Heart right ventricle (tissue), 16 donors: ENCODE results near the gene LITAF. TPM values are rescaled to one million over a fixed set of nuclear protein-coding genes. Genes with fewer than 3 reads are reported as not detected.

Experiments used
- ATAC-seq, 8 donors: fragments of 200-7000 bp; cut with Tn5 transposase; one replicate each; pipeline ENCODE4 v1.9.1; 2020; ENCODE audit warnings: mild to moderate bottlenecking in 8 of 8, moderate library complexity in 8 of 8, moderate number of reproducible peaks in 1 of 8
- DNase-seq, 2 donors: peaks; one replicate each; pipeline ENCODE4 v3.0.0-alpha.2; 2020
- H3K27ac ChIP-seq, 10 donors: fragments of 200-600 bp; sonication (generic) in 2 of 10; one replicate each; pipeline versions ENCODE4 v1.5.0 to v1.8.0; 2020 to 2022; ENCODE audit warnings: mild to moderate bottlenecking in 3 of 10
- H3K27me3 ChIP-seq, 7 donors: fragments of 200-600 bp; one replicate each; pipeline ENCODE4 v1.8.0; 2021 to 2022; ENCODE audit warnings: mild to moderate bottlenecking in 2 of 7
- H3K36me3 ChIP-seq, 9 donors: fragments of 200-600 bp; sonication (generic) in 1 of 9; one replicate each; pipeline versions ENCODE4 v1.5.0 to v1.8.0; 2020 to 2022; ENCODE audit warnings: mild to moderate bottlenecking in 2 of 9
- H3K4me1 ChIP-seq, 9 donors: fragments of 200-600 bp; sonication (generic) in 1 of 9; one replicate each; pipeline versions ENCODE4 v1.5.0 to v1.8.0; 2020 to 2022; ENCODE audit warnings: mild to moderate bottlenecking in 4 of 9
- H3K4me3 ChIP-seq, 10 donors: fragments of 200-600 bp; sonication (generic) in 2 of 10; one replicate each; pipeline versions ENCODE4 v1.5.0 to v1.8.0; 2020 to 2022; ENCODE audit warnings: mild to moderate bottlenecking in 7 of 10, moderate library complexity in 2 of 10
- H3K9me3 ChIP-seq, 11 donors: fragments of 200-600 bp in 10 of 11; sonication (generic) in 2 of 11; one replicate each; pipeline versions ENCODE4 v1.5.0 to v1.8.0; 2013 to 2022; ENCODE audit warnings: mild to moderate bottlenecking in 2 of 11, control low read depth in 1 of 11, moderate library complexity in 1 of 11
- CTCF ChIP-seq, 9 donors: fragments of 200-600 bp; sonication (generic) in 2 of 9; IDR thresholded peaks; one replicate each; pipeline versions ENCODE4 v1.5.0 to v1.8.0; 2021 to 2022; ENCODE audit warnings: antibody characterized with exemption in 9 of 9, mild to moderate bottlenecking in 5 of 9, moderate library complexity in 1 of 9
- WGBS, 2 donors: extraction: QIAGEN DNeasy Blood & Tissue Kit; methylation state at CpG; one replicate each; pipeline ENCODE4 v1.1.7; 2013; ENCODE audit warnings: inconsistent platforms in 1 of 2; 5-methylcytosine and 5-hydroxymethylcytosine counted together
- intact Hi-C, 10 donors: fragments of 100-400 bp; cut with DNase I; formaldehyde crosslinking; loops; one replicate each; pipeline versions ENCODE4 v1.11.1 to v1.14.2; 2022
- polyA plus RNA-seq, 2 donors: library from polyadenylated mRNA; stranded (reverse); fragments of 200-250 nt; gene quantifications; one replicate each; pipeline ENCODE4 v1.2.3, GENCODE V29; 2013
- total RNA-seq, 10 donors: library from RNA; stranded (reverse); fragmentation: NEBNext Ultra II Directional in 3 of 10; extraction: Animal tissue kit (Norgen Biotek cat#: 25700) in 3 of 10; gene quantifications; one replicate each; pipeline versions ENCODE4 v1.2.1 to v1.2.4, GENCODE V29; 2021 to 2023
- donor health status: Arrhythmogenic right ventricular cardiomyopathy.
- donor health status: ischemic (EF 13 %, LVEDD 7.1; RV severe dilation, severe dysfunction).
- donor health status: healthy with polysubstance abuse.
- donor health status: DM: no; HTN: yes; CAD: no.
- donor health status: DM: no; HTN: no; CAD: no.
- donor health status: ischemic (EF 25% LVEDD 6.9; RV normal size, moderate dysfunction).
- donor health status: ischemic (EF 25% LVEDD 5.7; RV mildly dilated, moderate dysfunction).
- donor health status: healthy.
- donor health status: DM: yes; HTN: yes; CAD: no.
- donor health status: Ischemic cardiomyopathy.
- donor health status: ischemic (EF 35%, LVEDD 5.7; RV mildly dilated, moderate dysfunction).
- donor health status: nonischemic (EF 11% LVEDD 7.7; RV severe dilation, severe dysfunction).
- donor health status: DM: yes; HTN: yes; CAD: no.
- donor health status: PGD.
- donor health status: ischemic (EF 29% LVEDD 5.4; RV normal size, mild dysfunction).
- donor health status: nonischemic (EF 23%, LVEDD 6.1; RV moderate dilation, normal function).

Gene LITAF
- total and polyA plus RNA-seq, 12 donors, result 13.3 to 96.9 (median 38.2) TPM

GRCh38 chr16:11564046-11564926 lies 22.4 kb downstream of the LITAF start:
- no peak for TF ChIP-seq CTCF (IDR thresholded peaks at IDR 0.05)
- peaks cover 0 to 56% (median 18%) of the 10 kb centered on the region in 9 donors for H3K4me1 ChIP-seq
- H3K36me3 ChIP-seq, result peaks cover 0 to 58% (median 0%) of the 10 kb centered on the region in 9 donors
- DNase-seq (no peak), ATAC-seq (no peak)
- intact Hi-C loops, result no loop called here
- no peaks in the 10 kb centered on the region for H3K27me3 ChIP-seq
- 90 to 92% methylated on average over 24 of the region's 24 CpGs for WGBS, 2 donors
- H3K4me3 ChIP-seq, result no peak overlapping the region
- no peaks in the 10 kb centered on the region for H3K9me3 ChIP-seq
- no peak overlapping the region for H3K27ac ChIP-seq

- no peaks in the 10 kb centered on the region for H3K27me3 ChIP-seq
- TF ChIP-seq CTCF (IDR thresholded peaks at IDR 0.05), result no peak
- ATAC-seq (no peak), DNase-seq (no peak)
- H3K27ac ChIP-seq, result peak overlapping the region in 1 of 10 donors; percentile 23
- H3K36me3 ChIP-seq, result peaks cover 0 to 57% (median 0%) of the 10 kb centered on the region in 9 donors
- intact Hi-C loops, result no loop called here
- H3K9me3 ChIP-seq, result no peaks in the 10 kb centered on the region
- 77 to 84% methylated on average over 6 of the region's 6 CpGs for WGBS, 2 donors
- H3K4me3 ChIP-seq, result no peak overlapping the region
- H3K4me1 ChIP-seq, result peaks cover 0 to 56% (median 20%) of the 10 kb centered on the region in 9 donors
Observed at GRCh38 chr16:11563493-11564040, 23.2 kb downstream of the LITAF start.

GRCh38 chr16:11562941-11563340 lies 23.8 kb downstream of the LITAF start:
- WGBS, 2 donors, result 90 to 91% methylated on average over 10 of the region's 10 CpGs
- intact Hi-C loops, result no loop called here
- Histone ChIP-seq H3K36me3 (peaks cover 0 to 57% (median 0%) of the 10 kb centered on the region in 9 donors), H3K4me1 (peaks cover 0 to 59% (median 26%) of the 10 kb centered on the region in 9 donors), H3K27me3 (no peaks in the 10 kb centered on the region), H3K9me3 (no peaks in the 10 kb centered on the region), H3K27ac (peak overlapping the region in 2 of 10 donors; percentile 23 to 73), H3K4me3 (no peak overlapping the region)
- DNase-seq (no peak), ATAC-seq (no peak)
- TF ChIP-seq CTCF (IDR thresholded peaks at IDR 0.05), result no peak

GRCh38 chr16:11562411-11562810 lies 24.3 kb downstream of the LITAF start:
- TF ChIP-seq CTCF (IDR thresholded peaks at IDR 0.05), result no peak
- peaks cover 0 to 64% (median 26%) of the 10 kb centered on the region in 9 donors for H3K4me1 ChIP-seq
- H3K4me3 ChIP-seq, result no peak overlapping the region
- no peaks in the 10 kb centered on the region for H3K27me3 ChIP-seq
- DNase-seq, result no peak
- WGBS, 2 donors, result 78 to 79% methylated on average over 7 of the region's 7 CpGs
- peaks cover 0 to 57% (median 0%) of the 10 kb centered on the region in 9 donors for H3K36me3 ChIP-seq
- H3K9me3 ChIP-seq, result no peaks in the 10 kb centered on the region
- H3K27ac ChIP-seq, result peak overlapping the region in 6 of 10 donors; percentile 33 to 84 (median 73)
- no peak for ATAC-seq
- intact Hi-C loops, result no loop called here
